CD8-positive, alpha-beta memory T cell (primary cell): Measurements from ENCODE around the gene TOX2. TPM values are rescaled to one million over a fixed set of nuclear protein-coding genes. Genes with fewer than 3 reads are reported as not detected.

Experiments
- CTCF ChIA-PET: fragments of 350-600 bp; sonication (Branson Sonifier 250); formaldehyde crosslinking; loops from one replicate; lab custom pipeline; 2021; ENCODE audit warnings: antibody characterized with exemption; lab: Charles Lee
- POLR2A ChIA-PET: fragments of 350-600 bp; sonication (Branson Sonifier 250); formaldehyde crosslinking; loops from one replicate; lab custom pipeline; 2021; ENCODE audit warnings: antibody characterized with exemption; lab: Charles Lee
- DNase-seq, 5 donors: peaks; one replicate each; pipeline versions ENCODE4 v3.0.0 to v3.0.0-alpha.2; 2020 to 2022; ENCODE audit warnings: mixed read lengths in 1 of 5
- H3K27ac ChIP-seq: one replicate; pipeline ENCODE4 v1.7.0; 2013; ENCODE audit warnings: low read depth, mild to moderate bottlenecking, low read length, moderate library complexity
- H3K27me3 ChIP-seq: 2 replicates; pipeline ENCODE4 v1.7.0; 2013; ENCODE audit warnings: low read length, mild to moderate bottlenecking; ENCODE audit not compliant: insufficient read depth, poor library complexity, severe bottlenecking
- H3K36me3 ChIP-seq: 2 replicates; pipeline ENCODE4 v1.7.0; 2013; ENCODE audit warnings: mild to moderate bottlenecking, low read length, moderate library complexity; ENCODE audit not compliant: insufficient read depth
- H3K4me1 ChIP-seq: 2 replicates; pipeline ENCODE4 v1.7.0; 2013; ENCODE audit warnings: mild to moderate bottlenecking, low read length, moderate library complexity; ENCODE audit not compliant: insufficient read depth
- H3K4me3 ChIP-seq: 2 replicates; pipeline ENCODE4 v1.7.0; 2013; ENCODE audit warnings: mild to moderate bottlenecking, low read length
- H3K9me3 ChIP-seq: 2 replicates; pipeline ENCODE4 v1.7.0; 2013; ENCODE audit warnings: mild to moderate bottlenecking, low read length
- H3K27ac Mint-ChIP-seq, 8 donors: one replicate each; pipeline ENCODE4 v1.8.0; 2020 to 2021; ENCODE audit warnings: mixed read lengths in 8 of 8, mild to moderate bottlenecking in 6 of 8, inconsistent platforms in 3 of 8, moderate library complexity in 3 of 8
- H3K27me3 Mint-ChIP-seq, 2 donors: one replicate each; pipeline ENCODE4 v1.8.0; 2020 to 2021; ENCODE audit warnings: mixed read lengths in 2 of 2, mild to moderate bottlenecking in 1 of 2, moderate library complexity in 1 of 2
- H3K36me3 Mint-ChIP-seq, 3 donors: one replicate each; pipeline ENCODE4 v1.8.0; 2020 to 2021; ENCODE audit warnings: mixed read lengths in 3 of 3, inconsistent platforms in 1 of 3, mild to moderate bottlenecking in 1 of 3
- H3K4me1 Mint-ChIP-seq, 3 donors: one replicate each; pipeline ENCODE4 v1.8.0; 2020 to 2021; ENCODE audit warnings: mixed read lengths in 3 of 3, inconsistent platforms in 1 of 3, mild to moderate bottlenecking in 1 of 3
- H3K4me3 Mint-ChIP-seq, 7 donors: one replicate each; pipeline ENCODE4 v1.8.0; 2020 to 2021; ENCODE audit warnings: mixed read lengths in 7 of 7, mild to moderate bottlenecking in 6 of 7, moderate library complexity in 4 of 7, inconsistent platforms in 2 of 7
- H3K9me3 Mint-ChIP-seq, 5 donors: one replicate each; pipeline ENCODE4 v1.8.0; 2020 to 2022; ENCODE audit warnings: mixed read lengths in 5 of 5, mild to moderate bottlenecking in 3 of 5, moderate library complexity in 2 of 5, inconsistent platforms in 1 of 5
- polyA plus RNA-seq: library from polyadenylated mRNA; unstranded; fragments of 300-500 nt; fragmentation: Illumina TruSeq; gene quantifications from one replicate; pipeline ENCODE4 v1.2.3, GENCODE V29; 2021
- total RNA-seq, 2 experiments: library from RNA; stranded (reverse); gene quantifications; one replicate each; pipeline ENCODE4 v1.2.3, GENCODE V29; 2021

TOX2 gene
- total and polyA plus RNA-seq, 3 experiments from 2014 or later, result 0.35 to 1.2 (median 0.39) TPM

DNA sequence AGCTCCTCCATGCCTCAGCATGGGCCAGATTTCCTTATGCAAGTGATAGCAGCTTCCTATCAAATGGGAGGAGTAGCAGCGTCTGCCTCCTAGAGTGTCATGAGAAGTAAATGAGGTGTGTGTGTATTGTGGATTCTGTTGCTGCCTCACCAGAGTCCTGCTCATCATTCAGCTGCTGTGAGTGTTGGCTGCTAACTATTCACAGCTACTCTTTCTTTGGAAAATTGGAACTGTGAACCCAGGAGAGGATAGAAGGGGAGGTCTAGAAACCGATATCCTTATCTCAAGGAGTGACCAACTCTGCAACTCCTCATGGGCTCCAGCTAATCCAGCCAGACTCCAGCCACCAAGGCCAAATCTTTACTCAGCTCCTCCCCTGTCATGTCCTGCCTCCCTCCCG, 63.3 kb downstream of the TOX2 start:
- Mint-ChIP-seq H3K9me3 (no peaks in the 10 kb centered on the region), H3K36me3 (peaks cover 0 to 4% (median 1%) of the 10 kb centered on the region in 3 donors), H3K4me3 (no peak overlapping the region), H3K27me3 (peaks cover 13 to 23% of the 10 kb centered on the region in 2 donors), H3K4me1 (peaks cover 6 to 16% (median 10%) of the 10 kb centered on the region in 3 donors), H3K27ac (no peak overlapping the region)
- no peak overlapping the region for H3K4me3 ChIP-seq
- no peaks in the 10 kb centered on the region for H3K4me1 ChIP-seq
- no peaks in the 10 kb centered on the region for H3K9me3 ChIP-seq
- no peaks in the 10 kb centered on the region for H3K36me3 ChIP-seq
- no peaks in the 10 kb centered on the region for H3K27me3 ChIP-seq
- CTCF ChIA-PET, result interaction anchor here (0.8 kb wide), 2 partner anchors 14 to 228 kb away, joined by 3 read pairs; no protein-coding TSS in a partner anchor
- DNase-seq, result no peak
- POLR2A ChIA-PET, result no interaction called here
- H3K27ac ChIP-seq, result no peak overlapping the region

- Mint-ChIP-seq H3K36me3 (peaks cover 0 to 4% (median 0%) of the 10 kb centered on the region in 3 donors), H3K4me3 (no peak overlapping the region), H3K9me3 (no peaks in the 10 kb centered on the region), H3K27me3 (peaks cover 13 to 17% of the 10 kb centered on the region in 2 donors), H3K4me1 (peaks cover 17 to 28% (median 25%) of the 10 kb centered on the region in 3 donors), H3K27ac (no peak overlapping the region)
- H3K36me3 ChIP-seq, result no peaks in the 10 kb centered on the region
- peaks cover 8% of the 10 kb centered on the region for H3K4me1 ChIP-seq
- ChIA-PET POLR2A (no interaction called here), CTCF (no interaction called here)
- H3K27me3 ChIP-seq, result no peaks in the 10 kb centered on the region
- DNase-seq, result no peak
- no peaks in the 10 kb centered on the region for H3K9me3 ChIP-seq
- no peak overlapping the region for H3K27ac ChIP-seq
- no peak overlapping the region for H3K4me3 ChIP-seq
Observed at GRCh38 chr20:43979576-43980105, 65.0 kb downstream of the TOX2 start.

DNA sequence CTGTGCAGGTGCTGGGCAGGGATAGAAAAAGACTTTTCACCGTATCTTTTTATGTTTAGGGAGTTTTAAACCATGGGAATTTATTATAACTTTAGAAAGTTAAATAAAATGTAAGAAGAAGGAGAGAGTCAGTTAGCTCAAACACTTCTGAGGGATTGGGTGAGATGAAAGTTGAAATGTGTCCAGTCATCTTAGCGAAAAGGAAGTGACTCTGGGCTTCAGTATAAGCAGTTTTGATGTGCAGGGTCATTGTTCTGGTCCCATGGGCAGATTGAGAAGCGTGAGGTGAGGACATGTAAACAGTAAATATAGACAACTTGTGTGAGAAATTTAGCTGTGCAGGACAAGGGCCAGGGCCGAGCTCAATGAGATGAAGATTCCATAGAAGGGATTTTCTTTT, 66.9 kb downstream of the TOX2 start:
- Histone ChIP-seq H3K4me3 (no peak overlapping the region), H3K9me3 (no peaks in the 10 kb centered on the region), H3K36me3 (no peaks in the 10 kb centered on the region), H3K4me1 (peaks cover 8% of the 10 kb centered on the region), H3K27me3 (no peaks in the 10 kb centered on the region), H3K27ac (no peak overlapping the region)
- Mint-ChIP-seq H3K9me3 (no peaks in the 10 kb centered on the region), H3K4me1 (peaks cover 24 to 39% (median 34%) of the 10 kb centered on the region in 3 donors), H3K4me3 (no peak overlapping the region), H3K36me3 (no peaks in the 10 kb centered on the region), H3K27me3 (peaks cover 13 to 17% of the 10 kb centered on the region in 2 donors), H3K27ac (no peak overlapping the region)
- ChIA-PET POLR2A (no interaction called here), CTCF (interaction anchor here (1.2 kb wide), 1 partner anchor 9 kb away, joined by 3 read pairs; no protein-coding TSS in a partner anchor)
- DNase-seq, result no peak

DNA sequence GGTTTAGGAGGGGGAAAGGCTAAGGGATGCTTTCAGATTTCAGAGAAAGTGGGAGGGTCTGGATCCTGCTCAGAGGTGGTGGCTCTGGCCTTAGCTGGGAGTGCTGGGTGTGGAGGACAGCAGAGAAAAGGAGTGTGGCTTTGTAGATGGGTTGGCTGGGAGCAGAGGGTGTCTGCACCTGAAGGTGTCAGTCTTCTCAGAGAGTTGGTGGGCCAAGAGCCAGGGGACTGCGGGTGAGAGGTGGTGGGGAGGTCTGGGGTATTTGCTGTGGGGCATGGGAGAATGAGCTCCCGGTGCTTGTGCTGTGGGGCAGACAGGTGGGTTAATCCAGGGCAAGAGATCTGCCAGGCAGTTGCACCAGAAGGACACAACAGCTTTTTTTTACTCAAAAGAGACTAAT, 67.4 kb downstream of the TOX2 start:
- H3K36me3 Mint-ChIP-seq, result no peaks in the 10 kb centered on the region
- no peak for DNase-seq
- no peak overlapping the region for H3K27ac Mint-ChIP-seq
- Histone ChIP-seq H3K9me3 (no peaks in the 10 kb centered on the region), H3K36me3 (no peaks in the 10 kb centered on the region), H3K4me3 (no peak overlapping the region), H3K4me1 (peaks cover 8% of the 10 kb centered on the region), H3K27me3 (no peaks in the 10 kb centered on the region), H3K27ac (no peak overlapping the region)
- peaks cover 13 to 17% of the 10 kb centered on the region in 2 donors for H3K27me3 Mint-ChIP-seq
- peaks cover 24 to 39% (median 34%) of the 10 kb centered on the region in 3 donors for H3K4me1 Mint-ChIP-seq
- H3K9me3 Mint-ChIP-seq, result no peaks in the 10 kb centered on the region
- POLR2A ChIA-PET, result no interaction called here
- CTCF ChIA-PET, result interaction anchor here (1.0 to 1.2 kb wide), 2 partner anchors 9 to 28 kb away, joined by 3 to 4 read pairs; no protein-coding TSS in a partner anchor
- H3K4me3 Mint-ChIP-seq, result no peak overlapping the region

DNA sequence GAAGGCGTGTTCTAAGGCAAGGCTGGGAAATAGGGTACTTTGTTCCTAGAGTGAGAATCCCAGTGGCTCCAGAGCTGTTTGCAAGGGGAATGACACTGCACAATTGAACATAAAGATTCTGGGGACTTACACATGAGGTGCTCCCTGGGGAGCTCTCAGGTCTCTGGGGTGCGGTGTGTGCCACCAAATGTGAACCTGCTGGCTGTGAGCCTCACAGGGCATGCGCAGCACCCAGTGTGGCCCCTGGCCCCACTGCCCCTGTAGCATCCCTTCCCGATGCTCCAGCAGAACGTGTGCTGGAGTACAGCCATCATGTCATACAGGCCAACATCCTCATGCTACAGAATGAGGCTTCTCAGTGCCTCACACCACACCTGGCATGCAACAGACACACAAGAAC, 68.2 kb downstream of the TOX2 start:
- ChIA-PET CTCF (interaction anchor here (1.0 to 1.2 kb wide), 2 partner anchors 29 to 101 kb away, joined by 3 to 4 read pairs; no protein-coding TSS in a partner anchor), POLR2A (no interaction called here)
- no peak overlapping the region for H3K27ac ChIP-seq
- H3K4me1 ChIP-seq, result peaks cover 8% of the 10 kb centered on the region
- DNase-seq, result no peak
- H3K9me3 ChIP-seq, result no peaks in the 10 kb centered on the region
- H3K36me3 ChIP-seq, result no peaks in the 10 kb centered on the region
- H3K4me1 Mint-ChIP-seq, result peaks cover 26 to 39% (median 34%) of the 10 kb centered on the region in 3 donors
- no peak overlapping the region for H3K4me3 Mint-ChIP-seq
- no peak overlapping the region for H3K27ac Mint-ChIP-seq
- H3K9me3 Mint-ChIP-seq, result no peaks in the 10 kb centered on the region
- no peaks in the 10 kb centered on the region for H3K27me3 ChIP-seq
- H3K27me3 Mint-ChIP-seq, result peaks cover 13 to 22% of the 10 kb centered on the region in 2 donors
- no peaks in the 10 kb centered on the region for H3K36me3 Mint-ChIP-seq
- H3K4me3 ChIP-seq, result no peak overlapping the region

DNA sequence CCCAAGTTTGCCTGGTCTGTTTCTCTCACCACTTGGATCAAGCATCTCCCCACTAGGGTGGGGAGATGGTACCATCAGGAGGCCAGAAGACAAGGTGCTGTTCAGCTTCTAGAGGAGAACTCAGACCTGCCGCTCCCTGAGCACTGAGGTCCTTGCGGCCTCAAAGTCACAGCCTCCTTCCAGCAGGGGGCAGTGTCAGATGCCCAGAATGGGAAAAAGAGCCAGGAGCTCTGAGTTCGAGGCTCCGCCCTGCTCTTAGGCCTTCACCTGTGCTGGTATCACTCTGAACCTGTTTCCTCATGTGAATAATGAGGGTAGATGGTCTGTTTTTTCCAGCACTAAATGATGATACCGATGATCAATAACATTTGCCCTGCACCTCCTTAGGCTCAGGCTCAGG, 68.7 kb downstream of the TOX2 start:
- Histone ChIP-seq H3K4me3 (no peak overlapping the region), H3K27me3 (no peaks in the 10 kb centered on the region), H3K9me3 (no peaks in the 10 kb centered on the region), H3K4me1 (peaks cover 8% of the 10 kb centered on the region), H3K27ac (no peak overlapping the region), H3K36me3 (no peaks in the 10 kb centered on the region)
- DNase-seq, result peak in 1 of 5 donors; percentile 11
- H3K4me1 Mint-ChIP-seq, result peaks cover 26 to 39% (median 34%) of the 10 kb centered on the region in 3 donors
- peaks cover 13 to 19% of the 10 kb centered on the region in 2 donors for H3K27me3 Mint-ChIP-seq
- H3K9me3 Mint-ChIP-seq, result no peaks in the 10 kb centered on the region
- ChIA-PET CTCF (interaction anchor here (1.1 to 1.3 kb wide), 3 partner anchors 24 to 232 kb away, joined by 3 to 4 read pairs (median 3); no protein-coding TSS in a partner anchor), POLR2A (no interaction called here)
- no peak overlapping the region for H3K27ac Mint-ChIP-seq
- H3K36me3 Mint-ChIP-seq, result no peaks in the 10 kb centered on the region
- peak overlapping the region in 2 of 7 donors; percentile 58 to 63 for H3K4me3 Mint-ChIP-seq

GRCh38 chr20:43983904-43984361, 69.3 kb downstream of the TOX2 start:
- H3K4me1 Mint-ChIP-seq, result peaks cover 26 to 39% (median 34%) of the 10 kb centered on the region in 3 donors
- H3K4me3 Mint-ChIP-seq, result peak overlapping the region in 6 of 7 donors; percentile 41 to 63 (median 54)
- no peak overlapping the region for H3K4me3 ChIP-seq
- ChIA-PET POLR2A (no interaction called here), CTCF (interaction anchor here (0.7 to 1.3 kb wide), 5 partner anchors 23 to 233 kb away, joined by 3 to 4 read pairs (median 3); no protein-coding TSS in a partner anchor)
- peaks cover 8% of the 10 kb centered on the region for H3K4me1 ChIP-seq
- H3K27ac Mint-ChIP-seq, result no peak overlapping the region
- H3K27me3 Mint-ChIP-seq, result peaks cover 9 to 18% of the 10 kb centered on the region in 2 donors
- H3K27me3 ChIP-seq, result no peaks in the 10 kb centered on the region
- DNase-seq, result peak in 1 of 5 donors; percentile 28
- no peaks in the 10 kb centered on the region for H3K9me3 ChIP-seq
- H3K27ac ChIP-seq, result no peak overlapping the region
- no peaks in the 10 kb centered on the region for H3K9me3 Mint-ChIP-seq
- H3K36me3 Mint-ChIP-seq, result no peaks in the 10 kb centered on the region
- H3K36me3 ChIP-seq, result no peaks in the 10 kb centered on the region

DNA sequence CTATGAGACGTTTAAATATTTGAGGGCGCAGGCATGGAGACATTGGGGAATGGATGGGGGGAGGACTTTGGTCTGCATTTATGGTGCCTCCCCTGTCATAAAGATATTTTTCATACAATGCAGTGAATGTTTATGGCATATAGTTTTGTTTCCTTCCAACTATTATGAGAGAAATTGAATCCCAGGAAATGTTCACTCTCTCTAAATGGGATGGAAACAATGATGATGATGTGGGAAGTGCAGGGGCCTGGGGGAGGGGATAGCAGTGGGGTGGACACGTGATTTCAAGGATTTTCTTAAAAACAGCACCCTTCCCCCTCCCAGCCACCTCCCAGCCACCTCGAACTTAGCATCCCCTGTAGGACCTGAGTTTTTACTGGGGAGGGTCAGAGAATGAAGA, 69.9 kb downstream of the TOX2 start:
- POLR2A ChIA-PET, result no interaction called here
- peaks cover 26 to 39% (median 34%) of the 10 kb centered on the region in 3 donors for H3K4me1 Mint-ChIP-seq

More for the DNA sequence above, 69.9 kb downstream of the TOX2 start:
- Mint-ChIP-seq H3K4me3 (peak overlapping the region in 2 of 7 donors; percentile 19 to 63), H3K27me3 (peaks cover 4 to 17% of the 10 kb centered on the region in 2 donors), H3K9me3 (peaks cover 0 to 3% (median 0%) of the 10 kb centered on the region in 5 donors), H3K36me3 (no peaks in the 10 kb centered on the region), H3K27ac (no peak overlapping the region)
- Histone ChIP-seq H3K27ac (no peak overlapping the region), H3K4me1 (peaks cover 8% of the 10 kb centered on the region), H3K9me3 (no peaks in the 10 kb centered on the region), H3K4me3 (no peak overlapping the region), H3K36me3 (no peaks in the 10 kb centered on the region), H3K27me3 (no peaks in the 10 kb centered on the region)
- no peak for DNase-seq
- CTCF ChIA-PET, result interaction anchor here (0.7 to 1.5 kb wide), 4 partner anchors 9 to 94 kb away, joined by 3 to 4 read pairs (median 3); no protein-coding TSS in a partner anchor
